ENCODE results near the gene SIGLECL1. TPM values are rescaled to one million over a fixed set of nuclear protein-coding genes. Genes with fewer than 3 reads are reported as not detected.
"Not testable (repeated sequence)": the region's sequence is repeated elsewhere in the genome, so short reads cannot be mapped to it uniquely, and the experiment has no call there.

SIGLECL1 gene
- total RNA-seq, 3 donors from 2014 or later = not detected

DNA sequence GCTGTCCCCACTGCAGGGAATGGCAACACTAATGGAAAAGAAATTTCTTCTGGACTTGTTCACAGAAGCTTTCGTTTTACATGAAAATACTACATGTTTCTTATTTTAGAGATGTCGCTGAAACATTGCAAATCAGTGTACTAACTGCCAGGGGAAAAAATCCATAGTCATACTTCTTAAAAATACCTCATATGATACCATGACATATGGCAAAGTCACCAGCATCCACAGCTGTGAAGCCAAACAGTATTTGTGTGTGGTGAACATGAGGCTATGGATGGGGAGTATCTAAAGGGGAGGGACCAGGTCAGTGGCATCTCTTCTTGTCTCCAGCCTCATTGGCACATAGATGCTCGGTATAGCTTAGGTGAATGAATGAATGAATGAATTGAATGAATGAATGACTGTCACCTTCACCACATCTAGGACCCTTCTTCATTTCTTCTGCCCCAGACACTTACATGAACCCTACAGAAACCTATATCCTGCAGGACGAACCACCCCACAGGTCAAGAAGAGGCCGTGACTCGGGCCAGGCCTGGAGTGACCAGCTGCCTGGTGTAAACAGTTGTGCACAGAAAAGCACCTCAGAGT lies 40.6 kb upstream of the SIGLECL1 start:
- TF ChIP-seq, protein P1, sequence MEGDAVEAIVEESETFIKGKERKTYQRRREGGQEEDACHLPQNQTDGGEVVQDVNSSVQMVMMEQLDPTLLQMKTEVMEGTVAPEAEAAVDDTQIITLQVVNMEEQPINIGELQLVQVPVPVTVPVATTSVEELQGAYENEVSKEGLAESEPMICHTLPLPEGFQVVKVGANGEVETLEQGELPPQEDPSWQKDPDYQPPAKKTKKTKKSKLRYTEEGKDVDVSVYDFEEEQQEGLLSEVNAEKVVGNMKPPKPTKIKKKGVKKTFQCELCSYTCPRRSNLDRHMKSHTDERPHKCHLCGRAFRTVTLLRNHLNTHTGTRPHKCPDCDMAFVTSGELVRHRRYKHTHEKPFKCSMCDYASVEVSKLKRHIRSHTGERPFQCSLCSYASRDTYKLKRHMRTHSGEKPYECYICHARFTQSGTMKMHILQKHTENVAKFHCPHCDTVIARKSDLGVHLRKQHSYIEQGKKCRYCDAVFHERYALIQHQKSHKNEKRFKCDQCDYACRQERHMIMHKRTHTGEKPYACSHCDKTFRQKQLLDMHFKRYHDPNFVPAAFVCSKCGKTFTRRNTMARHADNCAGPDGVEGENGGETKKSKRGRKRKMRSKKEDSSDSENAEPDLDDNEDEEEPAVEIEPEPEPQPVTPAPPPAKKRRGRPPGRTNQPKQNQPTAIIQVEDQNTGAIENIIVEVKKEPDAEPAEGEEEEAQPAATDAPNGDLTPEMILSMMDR (IDR thresholded peaks at IDR 0.05) = no peak
- TF ChIP-seq POLR2AphosphoS5 (IDR thresholded peaks at IDR 0.05) (no peak), POLR2A (IDR thresholded peaks at IDR 0.05) (no peak)
- Histone ChIP-seq H3K4me1 (no peaks in the 10 kb centered on the region), H3K9me3 (no peaks in the 10 kb centered on the region), H3K27me3 (no peaks in the 10 kb centered on the region), H3K27ac (no peak overlapping the region), H3K36me3 (no peaks in the 10 kb centered on the region), H3K4me3 (no peak overlapping the region)
- DNase-seq (ENCODE audit: low spot score in 2 of 2) = no peak
- intact Hi-C loops (cut with DNase I; ENCODE audit: low total_unique reads) = no loop called here

DNA sequence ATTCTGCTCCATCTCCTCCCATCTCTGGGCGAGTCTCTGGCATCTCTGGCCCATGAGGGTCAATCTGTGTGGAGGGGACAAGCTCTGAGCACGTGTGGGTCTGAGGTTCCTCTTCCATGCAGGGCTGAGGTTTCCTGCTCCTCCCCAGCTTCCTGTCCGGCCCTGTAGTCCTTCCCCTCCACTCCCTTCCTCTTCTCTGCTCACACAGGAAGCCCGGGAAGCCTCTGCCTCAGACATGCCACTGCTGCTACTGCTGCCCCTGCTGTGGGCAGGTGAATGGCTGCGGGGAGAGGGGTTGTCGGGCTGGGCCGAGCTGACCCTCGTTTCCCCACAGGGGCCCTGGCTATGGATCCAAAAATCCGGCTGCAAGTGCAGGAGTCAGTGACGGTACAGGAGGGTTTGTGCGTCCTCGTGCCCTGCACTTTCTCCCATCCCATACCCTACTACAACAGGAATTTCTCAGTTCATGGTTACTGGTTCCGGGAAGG lies 40.0 kb upstream of the SIGLECL1 start:
- intact Hi-C loops (cut with DNase I; ENCODE audit: low total_unique reads); DNase-seq (ENCODE audit: low spot score in 2 of 2); H3K4me1 ChIP-seq; H3K9me3 ChIP-seq; H3K27ac ChIP-seq; H3K27me3 ChIP-seq; H3K36me3 ChIP-seq: not testable (repeated sequence)
- peak overlapping the region in 1 of 3 donors; percentile 17 for H3K4me3 ChIP-seq

DNA sequence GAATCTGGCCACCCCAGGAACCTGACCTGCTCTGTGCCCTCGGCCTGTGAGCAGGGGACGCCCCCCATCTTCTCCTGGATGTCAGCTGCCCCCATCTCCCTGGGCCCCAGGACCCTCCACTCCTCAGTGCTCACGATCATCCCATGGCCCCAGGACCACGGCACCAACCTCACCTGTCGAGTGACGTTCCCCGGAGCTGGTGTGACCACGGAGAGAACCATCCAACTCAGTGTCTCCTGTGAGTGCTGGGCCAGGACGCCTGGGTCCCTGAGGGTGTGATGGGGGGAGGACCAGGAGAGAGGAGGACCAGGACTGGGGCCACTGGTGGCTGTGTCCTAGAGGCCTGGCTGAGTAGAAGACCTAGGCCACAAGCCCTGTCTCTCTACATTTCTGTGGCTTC lies 39.0 kb upstream of the SIGLECL1 start:
- intact Hi-C loops (cut with DNase I; ENCODE audit: low total_unique reads) = no loop called here
- DNase-seq (ENCODE audit: low spot score in 2 of 2) = no peak
- TF ChIP-seq POLR2A (IDR thresholded peaks at IDR 0.05) (no peak), POLR2AphosphoS5 (IDR thresholded peaks at IDR 0.05) (no peak)
- TF ChIP-seq, protein P1 (IDR thresholded peaks at IDR 0.05) = no peak
- no peaks in the 10 kb centered on the region for H3K9me3 ChIP-seq
- H3K4me3 ChIP-seq = no peak overlapping the region
- no peaks in the 10 kb centered on the region for H3K36me3 ChIP-seq
- no peaks in the 10 kb centered on the region for H3K27me3 ChIP-seq
- H3K4me1 ChIP-seq = no peaks in the 10 kb centered on the region
- no peak overlapping the region for H3K27ac ChIP-seq

DNA sequence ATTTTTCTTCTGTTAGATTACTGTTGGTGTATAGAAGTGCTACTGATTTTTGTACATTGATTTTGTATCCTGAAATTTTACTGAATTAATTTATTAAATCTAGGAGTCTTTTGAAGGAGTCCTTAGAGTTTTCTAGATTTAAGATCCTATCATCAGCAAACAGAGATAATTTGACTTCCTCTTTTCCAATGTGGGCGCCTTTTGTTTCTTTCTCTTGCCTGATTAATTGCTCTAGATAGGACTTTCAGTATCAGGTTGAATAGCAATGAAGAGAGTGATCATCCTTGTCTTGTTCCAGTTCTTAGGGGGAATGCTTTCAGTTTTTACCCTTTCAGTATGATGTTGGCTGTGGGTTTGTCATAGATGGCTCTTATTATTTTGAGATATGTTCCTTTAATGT lies 31.6 kb upstream of the SIGLECL1 start:
- DNase-seq (ENCODE audit: low spot score in 2 of 2) = no peak
- Histone ChIP-seq H3K4me3 (no peak overlapping the region), H3K36me3 (no peaks in the 10 kb centered on the region), H3K27me3 (peaks cover 0 to 6% of the 10 kb centered on the region in 2 donors), H3K27ac (no peak overlapping the region), H3K9me3 (no peaks in the 10 kb centered on the region), H3K4me1 (no peaks in the 10 kb centered on the region)
- intact Hi-C loops (cut with DNase I; ENCODE audit: low total_unique reads) = no loop called here
- TF ChIP-seq POLR2AphosphoS5 (IDR thresholded peaks at IDR 0.05) (no peak), POLR2A (IDR thresholded peaks at IDR 0.05) (no peak)
- TF ChIP-seq, protein P1 (IDR thresholded peaks at IDR 0.05) = no peak

DNA sequence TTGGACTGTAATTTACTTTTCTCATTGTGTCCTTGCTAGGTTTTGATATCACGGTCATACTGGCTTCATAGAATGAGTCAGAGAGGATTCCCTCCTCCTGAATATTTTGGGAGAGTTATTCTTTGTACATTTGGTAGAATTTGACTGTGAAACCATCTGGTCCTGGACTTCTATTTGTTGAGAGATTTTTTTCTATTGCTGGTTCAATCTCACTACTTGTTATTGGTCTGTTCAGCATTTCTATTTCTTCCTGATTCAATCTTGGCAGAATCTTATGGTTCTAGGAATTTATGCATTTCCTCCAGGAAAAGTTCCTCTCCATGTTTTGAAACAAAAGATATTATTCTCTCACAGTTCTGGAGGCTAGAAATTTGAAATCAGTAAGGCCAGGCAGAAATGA lies 30.9 kb upstream of the SIGLECL1 start:
- H3K27ac ChIP-seq = no peak overlapping the region
- H3K27me3 ChIP-seq = peaks cover 0 to 6% of the 10 kb centered on the region in 2 donors
- intact Hi-C loops (cut with DNase I; ENCODE audit: low total_unique reads) = no loop called here
- DNase-seq (ENCODE audit: low spot score in 2 of 2) = no peak
- H3K4me1 ChIP-seq = no peaks in the 10 kb centered on the region
- H3K9me3 ChIP-seq = no peaks in the 10 kb centered on the region
- TF ChIP-seq POLR2AphosphoS5 (IDR thresholded peaks at IDR 0.05) (no peak), POLR2A (IDR thresholded peaks at IDR 0.05) (no peak)
- TF ChIP-seq, protein P1 (IDR thresholded peaks at IDR 0.05) = no peak
- no peaks in the 10 kb centered on the region for H3K36me3 ChIP-seq
- H3K4me3 ChIP-seq = no peak overlapping the region
